GM23248 (cell line): ENCODE results near the gene SPAG7. TPM values are rescaled to one million over a fixed set of nuclear protein-coding genes. Genes with fewer than 3 reads are reported as not detected.

Source experiments
- DNase-seq: peaks from one replicate; pipeline ENCODE4 v3.0.0-alpha.2; 2015
- H2AFZ ChIP-seq: fragments of 200-600 bp; sonication (generic); 2 replicates; pipeline ENCODE4 v1.6.1; 2016; ENCODE audit warnings: antibody characterized with exemption
- H3F3A ChIP-seq: fragments of 200-600 bp; sonication (generic); 2 replicates; pipeline ENCODE4 v1.6.1; 2016; ENCODE audit warnings: mild to moderate bottlenecking, antibody characterized with exemption, mixed run types; ENCODE audit not compliant: insufficient read depth
- H3K27ac ChIP-seq: fragments of 200-600 bp; sonication (generic); 2 replicates; pipeline ENCODE4 v1.5.1; 2016; ENCODE audit warnings: mild to moderate bottlenecking
- H3K27me3 ChIP-seq: fragments of 200-600 bp; sonication (generic); replicated peaks from 2 replicates; pipeline ENCODE4 v1.6.1; 2016; ENCODE audit warnings: mild to moderate bottlenecking; ENCODE audit not compliant: insufficient read depth
- H3K36me3 ChIP-seq: fragments of 200-600 bp; sonication (generic); 2 replicates; pipeline ENCODE4 v1.6.1; 2016; ENCODE audit warnings: low read depth, mild to moderate bottlenecking
- H3K4me1 ChIP-seq: fragments of 200-600 bp; sonication (generic); 2 replicates; pipeline ENCODE4 v1.6.1; 2016; ENCODE audit warnings: mild to moderate bottlenecking; ENCODE audit not compliant: insufficient read depth
- H3K4me2 ChIP-seq: fragments of 200-600 bp; sonication (generic); one replicate; pipeline ENCODE4 v1.6.1; 2016; ENCODE audit warnings: mild to moderate bottlenecking; ENCODE audit not compliant: unreplicated experiment
- H3K4me3 ChIP-seq: fragments of 200-600 bp; sonication (generic); 2 replicates; pipeline ENCODE4 v1.5.1; 2016; ENCODE audit warnings: mild to moderate bottlenecking
- H3K79me2 ChIP-seq: fragments of 200-600 bp; sonication (generic); 2 replicates; pipeline ENCODE4 v1.6.1; 2016; ENCODE audit warnings: mild to moderate bottlenecking; ENCODE audit not compliant: insufficient read depth
- H3K9ac ChIP-seq: fragments of 200-600 bp; sonication (generic); 2 replicates; pipeline ENCODE4 v1.6.1; 2016; ENCODE audit warnings: mild to moderate bottlenecking
- H3K9me2 ChIP-seq: fragments of 200-600 bp; sonication (generic); 2 replicates; pipeline ENCODE4 v1.6.1; 2016; ENCODE audit warnings: mixed run types, mild to moderate bottlenecking, moderate library complexity; ENCODE audit not compliant: insufficient read depth
- H3K9me3 ChIP-seq: fragments of 200-600 bp; sonication (generic); one replicate; pipeline ENCODE4 v1.6.1; 2017; ENCODE audit warnings: low read depth
- H4K20me1 ChIP-seq: fragments of 200-600 bp; sonication (generic); 2 replicates; pipeline ENCODE4 v1.6.0; 2016; ENCODE audit not compliant: insufficient read depth
- EZH2 ChIP-seq: fragments of 200-600 bp; sonication (generic); IDR thresholded peaks from 2 replicates; pipeline ENCODE4 v1.6.1; 2018; ENCODE audit warnings: antibody characterized with exemption, mild to moderate bottlenecking; ENCODE audit not compliant: insufficient read depth, poor library complexity, severe bottlenecking
- EZH2phosphoT487 ChIP-seq: fragments of 200-600 bp; sonication (generic); IDR thresholded peaks from 2 replicates; pipeline ENCODE4 v1.6.1; 2018; ENCODE audit warnings: antibody characterized with exemption, moderate library complexity, mild to moderate bottlenecking, low read depth; ENCODE audit not compliant: insufficient read depth
- WGBS, 2 experiments: methylation state at CpG; one replicate each; pipeline ENCODE4 v1.1.6; 2015 to 2017; ENCODE audit warnings: low lambda C conversion rate in 2 of 2, low coverage in 1 of 2; ENCODE audit errors: missing lambda C conversion rate in 2 of 2; 5-methylcytosine and 5-hydroxymethylcytosine counted together
- in situ Hi-C: fragments of 300-500 bp; cut with MboI; formaldehyde crosslinking; loops from 2 replicates; pipeline ENCODE4 v1.15.0; 2020
- polyA plus RNA-seq: library from polyadenylated mRNA; unstranded; fragments of >200 nt; fragmentation: Nextera tagmentation; extraction: Ambion mirVana; gene quantifications from 2 replicates; pipeline ENCODE4 v1.2.1, GENCODE V29; 2016
- total RNA-seq: library from RNA; depleted of rRNA; stranded (reverse); fragments of >200 nt; shearing (Covaris generic); gene quantifications from 2 replicates; pipeline ENCODE4 v1.2.3, GENCODE V29; 2014

SPAG7 gene
- total and polyA plus RNA-seq, 2 experiments from 2014 or later = 39.1 to 97.7 TPM

- Histone ChIP-seq H3K9me2 (no peaks in the 10 kb centered on the region), H3K27ac (peak within 1 kb of the TSS; percentile 51), H3K79me2 (peaks cover 38% of the 10 kb centered on the region), H3K36me3 (no peaks in the 10 kb centered on the region), H3K4me2 (peak within 1 kb of the TSS; percentile 87), H3K27me3 (no peaks in the 10 kb centered on the region), H2AFZ (peak within 1 kb of the TSS; percentile 88), H3K4me1 (peaks cover 9% of the 10 kb centered on the region), H3F3A (peaks cover 5% of the 10 kb centered on the region; the same call in 1 of the 2 replicates), H3K9ac (peak within 1 kb of the TSS; percentile 83), H4K20me1 (no peaks in the 10 kb centered on the region), H3K9me3 (no peaks in the 10 kb centered on the region), H3K4me3 (peak within 1 kb of the TSS; percentile 81)
- TF ChIP-seq EZH2phosphoT487 = no peak
- TF ChIP-seq EZH2 = no peak
- DNase-seq = peak; percentile 80
- in situ Hi-C loops = no loop called here
- 1 to 2% methylated on average over 54 to 75 of the region's 78 CpGs for WGBS, 2 experiments
These were observed 19.5 kb upstream of the SPAG7 start, which contains the start of gene CAMTA2 for GRCh38 chr17:4986951-4987766. CAMTA2 (minus strand) TSS chr17:4987675; CDS start chr17:4986222, 1,453 bp downstream.

GRCh38 chr17:4986403-4986802, 18.8 kb upstream of the SPAG7 start:
- Histone ChIP-seq H4K20me1 (no peaks in the 10 kb centered on the region), H3K4me1 (peaks cover 9% of the 10 kb centered on the region), H3K4me3 (peak overlapping the region; percentile 81), H3K27me3 (no peaks in the 10 kb centered on the region), H3K9me2 (no peaks in the 10 kb centered on the region), H3F3A (no peaks in the 10 kb centered on the region; the same call in 1 of the 2 replicates), H2AFZ (peak overlapping the region; percentile 88), H3K4me2 (peak overlapping the region; percentile 87), H3K9me3 (no peaks in the 10 kb centered on the region), H3K9ac (peak overlapping the region; percentile 83), H3K36me3 (no peaks in the 10 kb centered on the region), H3K79me2 (peaks cover 38% of the 10 kb centered on the region), H3K27ac (peak overlapping the region; percentile 51; the same call in 1 of the 2 replicates)
- no peak for TF ChIP-seq EZH2phosphoT487
- no peak for TF ChIP-seq EZH2
- in situ Hi-C loops = no loop called here
- 33 to 43% methylated on average over 5 of the region's 5 CpGs for WGBS, 2 experiments
- DNase-seq = peak; percentile 37

- WGBS, 2 experiments = 36 to 43% methylated on average over 5 of the region's 5 CpGs
These were observed 14.7 kb upstream of the SPAG7 start for GRCh38 chr17:4982305-4982704.

GRCh38 chr17:4980644-4981216, 13.1 kb upstream of the SPAG7 start:
- H3K36me3 ChIP-seq = peaks cover 35% of the 10 kb centered on the region
- no peaks in the 10 kb centered on the region; the same call in 1 of the 2 replicates for H3K4me1 ChIP-seq
- no peak for TF ChIP-seq EZH2
- no peak overlapping the region for H3K4me2 ChIP-seq
- in situ Hi-C loops = no loop called here
- no peaks in the 10 kb centered on the region for H4K20me1 ChIP-seq
- no peak overlapping the region for H3K9ac ChIP-seq
- H3K27me3 ChIP-seq = no peaks in the 10 kb centered on the region
- no peaks in the 10 kb centered on the region for H3K9me2 ChIP-seq
- no peak overlapping the region for H2AFZ ChIP-seq
- peaks cover 7% of the 10 kb centered on the region; the same call in 1 of the 2 replicates for H3K79me2 ChIP-seq
- peak; percentile 45 for DNase-seq
- H3K9me3 ChIP-seq = no peaks in the 10 kb centered on the region
- WGBS, 2 experiments = 48 to 50% methylated on average over 6 of the region's 6 CpGs
- H3F3A ChIP-seq = no peaks in the 10 kb centered on the region; the same call in 1 of the 2 replicates
- H3K4me3 ChIP-seq = no peak overlapping the region
- no peak overlapping the region for H3K27ac ChIP-seq

More at GRCh38 chr17:4982305-4982704, 14.7 kb upstream of the SPAG7 start:
- Histone ChIP-seq H3F3A (no peaks in the 10 kb centered on the region; the same call in 1 of the 2 replicates), H3K27me3 (no peaks in the 10 kb centered on the region), H3K4me2 (no peak overlapping the region), H3K4me1 (no peaks in the 10 kb centered on the region; the same call in 1 of the 2 replicates), H3K9ac (no peak overlapping the region), H3K79me2 (peaks cover 21% of the 10 kb centered on the region), H3K9me2 (no peaks in the 10 kb centered on the region), H4K20me1 (no peaks in the 10 kb centered on the region), H3K36me3 (peaks cover 25% of the 10 kb centered on the region), H3K27ac (no peak overlapping the region), H3K9me3 (no peaks in the 10 kb centered on the region), H3K4me3 (no peak overlapping the region), H2AFZ (no peak overlapping the region)
- no peak for TF ChIP-seq EZH2
- TF ChIP-seq EZH2phosphoT487 = no peak
- in situ Hi-C loops = no loop called here
- DNase-seq = peak; percentile 30
